HG03108 (cell line): ENCODE measurements around the gene SH3BP4.

Experiments used
- ATAC-seq: cut with Tn5 transposase; IDR thresholded peaks from one replicate; pipeline ENCODE4 v1.9.1; 2021; ENCODE audit warnings: moderate library complexity; ENCODE audit not compliant: unreplicated experiment

SH3BP4 gene

DNA sequence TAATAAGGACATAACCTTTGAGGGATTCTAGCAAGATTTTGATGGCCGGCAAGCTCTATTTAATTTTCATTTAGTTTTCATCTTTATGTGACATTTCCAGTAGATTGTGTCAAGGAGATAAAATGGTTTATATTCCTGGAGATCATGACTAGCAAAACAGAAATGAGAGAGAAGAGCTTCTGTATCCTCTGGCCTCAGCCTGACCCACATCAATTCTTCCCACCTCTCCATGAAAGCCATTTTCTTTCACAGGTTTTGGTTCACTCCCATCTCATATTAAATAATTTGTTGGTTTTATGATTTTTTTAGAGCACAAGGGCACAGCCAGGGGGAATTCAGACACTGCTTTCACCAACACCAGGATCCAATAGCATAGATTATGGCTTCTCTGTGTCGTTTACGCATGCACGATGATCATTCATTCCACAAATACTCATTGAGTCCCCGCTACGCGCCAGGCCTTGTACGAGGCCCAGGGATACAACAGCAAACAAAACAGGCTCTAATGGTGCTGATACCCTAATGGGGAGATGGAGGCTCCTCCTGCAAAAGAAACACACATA, 85.9 kb downstream of the SH3BP4 start:
- ATAC-seq, result no peak

DNA sequence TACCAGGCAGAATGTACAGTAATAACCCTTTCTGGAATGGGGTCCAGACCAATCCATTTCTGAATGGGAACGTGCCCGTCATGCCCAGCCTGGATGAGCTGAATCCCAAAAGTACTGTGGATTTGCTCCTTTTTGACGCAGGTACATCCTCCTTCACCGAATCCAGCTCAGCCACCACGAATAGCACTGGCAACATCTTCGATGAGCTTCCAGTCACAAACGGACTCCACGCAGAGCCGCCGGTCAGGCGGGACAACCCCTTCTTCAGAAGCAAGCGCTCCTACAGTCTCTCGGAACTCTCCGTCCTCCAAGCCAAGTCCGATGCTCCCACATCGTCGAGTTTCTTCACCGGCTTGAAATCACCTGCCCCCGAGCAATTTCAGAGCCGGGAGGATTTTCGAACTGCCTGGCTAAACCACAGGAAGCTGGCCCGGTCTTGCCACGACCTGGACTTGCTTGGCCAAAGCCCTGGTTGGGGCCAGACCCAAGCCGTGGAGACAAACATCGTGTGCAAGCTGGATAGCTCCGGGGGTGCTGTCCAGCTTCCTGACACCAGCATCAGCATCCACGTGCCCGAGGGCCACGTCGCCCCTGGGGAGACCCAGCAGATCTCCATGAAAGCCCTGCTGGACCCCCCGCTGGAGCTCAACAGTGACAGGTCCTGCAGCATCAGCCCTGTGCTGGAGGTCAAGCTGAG, 89.6 kb downstream of the SH3BP4 start:
- ATAC-seq, result no peak

DNA sequence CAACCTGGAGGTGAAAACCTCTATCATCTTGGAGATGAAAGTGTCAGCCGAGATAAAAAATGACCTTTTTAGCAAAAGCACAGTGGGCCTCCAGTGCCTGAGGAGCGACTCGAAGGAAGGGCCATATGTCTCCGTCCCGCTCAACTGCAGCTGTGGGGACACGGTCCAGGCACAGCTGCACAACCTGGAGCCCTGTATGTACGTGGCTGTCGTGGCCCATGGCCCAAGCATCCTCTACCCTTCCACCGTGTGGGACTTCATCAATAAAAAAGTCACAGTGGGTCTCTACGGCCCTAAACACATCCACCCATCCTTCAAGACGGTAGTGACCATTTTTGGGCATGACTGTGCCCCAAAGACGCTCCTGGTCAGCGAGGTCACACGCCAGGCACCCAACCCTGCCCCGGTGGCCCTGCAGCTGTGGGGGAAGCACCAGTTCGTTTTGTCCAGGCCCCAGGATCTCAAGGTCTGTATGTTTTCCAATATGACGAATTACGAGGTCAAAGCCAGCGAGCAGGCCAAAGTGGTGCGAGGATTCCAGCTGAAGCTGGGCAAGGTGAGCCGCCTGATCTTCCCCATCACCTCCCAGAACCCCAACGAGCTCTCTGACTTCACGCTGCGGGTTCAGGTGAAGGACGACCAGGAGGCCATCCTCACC, 90.2 kb downstream of the SH3BP4 start:
- ATAC-seq, result no peak

DNA sequence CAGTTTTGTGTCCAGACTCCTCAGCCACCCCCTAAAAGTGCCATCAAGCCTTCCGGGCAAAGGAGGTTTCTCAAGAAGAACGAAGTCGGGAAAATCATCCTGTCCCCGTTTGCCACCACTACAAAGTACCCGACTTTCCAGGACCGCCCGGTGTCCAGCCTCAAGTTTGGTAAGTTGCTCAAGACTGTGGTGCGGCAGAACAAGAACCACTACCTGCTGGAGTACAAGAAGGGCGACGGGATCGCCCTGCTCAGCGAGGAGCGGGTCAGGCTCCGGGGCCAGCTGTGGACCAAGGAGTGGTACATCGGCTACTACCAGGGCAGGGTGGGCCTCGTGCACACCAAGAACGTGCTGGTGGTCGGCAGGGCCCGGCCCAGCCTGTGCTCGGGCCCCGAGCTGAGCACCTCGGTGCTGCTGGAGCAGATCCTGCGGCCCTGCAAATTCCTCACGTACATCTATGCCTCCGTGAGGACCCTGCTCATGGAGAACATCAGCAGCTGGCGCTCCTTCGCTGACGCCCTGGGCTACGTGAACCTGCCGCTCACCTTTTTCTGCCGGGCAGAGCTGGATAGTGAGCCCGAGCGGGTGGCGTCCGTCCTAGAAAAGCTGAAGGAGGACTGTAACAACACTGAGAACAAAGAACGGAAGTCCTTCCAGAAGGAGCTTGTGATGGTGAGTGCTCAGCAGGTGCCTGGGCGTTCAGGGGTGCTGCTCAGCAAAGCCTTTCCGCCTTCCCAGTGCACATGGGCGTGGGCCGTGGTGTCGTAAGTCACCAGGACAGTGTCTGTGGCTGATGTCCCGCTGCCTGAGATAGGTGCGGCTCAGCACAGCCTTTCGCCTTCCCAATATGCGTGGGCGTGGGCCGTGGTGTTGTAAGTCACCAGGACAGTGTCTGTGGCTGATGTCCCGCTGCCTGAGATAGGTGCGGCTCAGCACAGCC, 91.0 kb downstream of the SH3BP4 start:
- ATAC-seq, result no peak

DNA sequence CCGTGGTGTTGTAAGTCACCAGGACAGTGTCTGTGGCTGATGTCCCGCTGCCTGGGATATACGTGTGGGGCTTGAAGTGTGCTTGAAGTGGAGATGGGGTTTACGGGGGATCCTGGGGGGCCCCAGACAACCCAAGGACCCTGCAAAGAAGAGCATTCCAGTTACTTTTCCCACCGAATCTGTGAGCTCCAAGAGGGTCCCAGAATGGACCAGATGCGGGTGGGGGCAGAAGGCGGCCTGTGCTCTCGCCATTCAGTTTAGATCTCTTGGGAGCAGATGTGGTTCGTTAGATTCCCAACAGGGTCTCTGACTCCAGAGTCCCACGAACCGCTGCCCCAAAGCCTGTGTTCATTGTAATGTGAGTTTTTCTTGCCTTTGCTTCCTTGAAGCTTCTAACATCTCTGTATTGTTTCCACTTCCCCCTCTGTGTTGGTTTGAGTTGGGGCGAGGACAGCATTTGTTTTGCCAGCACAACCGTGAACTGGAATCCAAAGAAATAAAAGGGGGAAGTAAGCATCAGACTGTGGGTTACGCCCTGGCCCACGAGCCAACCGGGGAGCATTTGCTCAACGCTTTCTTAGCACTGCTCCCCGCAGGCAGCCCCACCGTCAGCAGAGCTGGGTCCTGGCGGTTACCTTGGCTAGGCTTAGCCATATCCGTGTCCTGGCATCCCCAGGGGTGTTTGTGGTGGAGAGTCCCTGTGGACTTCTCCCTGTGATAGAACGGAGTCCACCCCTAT, 92.1 kb downstream of the SH3BP4 start:
- no peak for ATAC-seq

DNA sequence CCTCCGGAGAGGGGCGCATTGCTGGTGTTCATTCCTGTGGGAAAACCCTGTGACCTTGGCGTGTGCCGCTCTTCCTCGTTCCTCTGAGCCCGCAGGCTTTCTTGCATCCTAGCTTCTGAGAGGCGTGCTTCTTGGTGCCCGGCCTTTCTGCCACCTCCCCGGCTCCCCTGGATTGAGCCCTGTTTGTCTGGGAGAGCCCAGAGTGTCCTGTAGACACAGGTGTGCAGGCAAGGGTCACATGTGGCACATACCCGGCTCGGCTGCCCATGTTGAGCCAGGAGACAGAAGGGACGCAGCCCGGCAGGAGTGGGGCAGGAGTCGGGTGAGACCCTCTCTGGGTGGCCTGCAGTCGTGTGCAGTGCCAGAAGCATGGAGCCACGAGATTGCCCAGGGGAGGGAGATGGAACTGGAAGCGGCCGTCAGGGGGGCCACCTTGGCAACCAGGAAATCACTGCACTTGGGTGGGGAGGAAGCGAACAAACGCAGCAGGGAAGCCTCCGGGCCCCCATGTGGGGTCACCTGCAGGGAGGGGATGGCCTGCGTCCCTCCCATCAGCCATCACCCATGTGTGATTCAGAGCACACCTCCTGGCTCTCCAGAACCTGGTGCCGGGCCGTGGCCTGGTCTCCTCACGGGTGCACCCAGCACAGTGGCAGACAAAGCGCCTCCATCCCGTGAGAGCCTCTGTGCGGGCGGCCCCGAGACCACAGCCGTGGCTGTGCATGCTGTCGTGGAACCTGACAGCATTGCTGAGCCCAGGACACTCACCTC, 92.9 kb downstream of the SH3BP4 start:
- no peak for ATAC-seq

- ATAC-seq, result peak; percentile 79
These were observed 93.6 kb downstream of the SH3BP4 start for GRCh38 chr2:235045336-235045972.

GRCh38 chr2:235045973-235046343, 94.1 kb downstream of the SH3BP4 start:
- ATAC-seq, result no peak

DNA sequence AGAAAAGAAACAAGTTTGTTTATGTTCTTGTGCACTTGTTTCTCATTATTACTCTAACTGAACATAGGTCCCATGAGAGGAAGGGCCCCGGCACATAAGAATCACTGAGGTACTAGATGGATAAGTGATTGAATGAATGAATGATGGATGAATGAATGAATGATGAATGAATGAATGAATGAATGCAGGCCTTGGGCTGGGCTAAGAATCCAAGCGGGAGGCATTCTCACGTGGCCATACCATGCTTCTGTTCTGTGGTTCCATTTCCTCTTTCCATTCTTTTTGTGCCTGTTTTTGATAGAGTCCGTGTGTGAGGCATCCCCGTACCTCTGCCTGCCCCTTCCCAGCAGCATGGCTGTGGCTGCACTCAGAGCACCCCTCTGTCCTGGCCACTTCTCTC, 94.8 kb downstream of the SH3BP4 start:
- no peak for ATAC-seq

GRCh38 chr2:235047171-235048160, 95.6 kb downstream of the SH3BP4 start:
- ATAC-seq, result no peak

DNA sequence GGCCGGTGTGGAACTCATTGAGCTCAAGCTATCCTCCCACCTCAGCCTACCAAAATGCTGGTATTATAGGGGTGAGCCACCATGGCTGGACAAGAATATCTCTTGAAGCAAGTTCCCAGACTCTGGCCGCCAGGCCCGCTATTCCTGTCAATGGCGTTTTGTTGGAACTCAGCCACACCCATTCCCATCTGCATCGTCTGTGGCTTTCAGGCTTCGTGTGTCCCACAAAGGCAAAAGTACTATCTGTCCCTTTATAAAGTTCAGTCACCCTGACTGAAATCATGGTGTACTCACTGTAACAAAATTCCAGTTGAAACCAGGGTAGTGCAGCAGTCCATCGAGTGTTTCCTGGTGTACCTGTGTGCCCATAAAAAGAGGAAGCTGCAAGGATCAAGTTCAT, 96.7 kb downstream of the SH3BP4 start:
- ATAC-seq, result no peak

DNA sequence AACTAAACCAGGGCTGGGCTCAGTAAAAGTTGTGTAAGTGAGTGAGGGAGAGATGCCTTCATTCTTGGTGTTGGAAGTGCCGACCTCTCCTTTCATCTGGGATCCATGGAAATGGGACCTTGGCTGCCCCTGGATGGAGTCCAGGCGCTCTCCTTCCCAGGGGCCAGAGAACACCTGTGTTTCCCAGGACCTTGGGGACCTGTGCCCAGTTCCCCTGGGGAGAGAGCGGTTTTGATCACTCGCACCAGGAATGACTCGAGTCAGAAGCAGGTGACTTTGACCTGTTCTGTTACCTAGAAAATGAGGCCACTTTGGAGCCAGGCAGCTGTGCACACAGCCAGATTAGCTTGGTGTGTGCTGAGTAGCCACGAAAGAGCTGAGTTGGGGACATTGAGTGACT, 97.3 kb downstream of the SH3BP4 start:
- ATAC-seq, result no peak

GRCh38 chr2:235049719-235050118, 97.9 kb downstream of the SH3BP4 start:
- no peak for ATAC-seq

DNA sequence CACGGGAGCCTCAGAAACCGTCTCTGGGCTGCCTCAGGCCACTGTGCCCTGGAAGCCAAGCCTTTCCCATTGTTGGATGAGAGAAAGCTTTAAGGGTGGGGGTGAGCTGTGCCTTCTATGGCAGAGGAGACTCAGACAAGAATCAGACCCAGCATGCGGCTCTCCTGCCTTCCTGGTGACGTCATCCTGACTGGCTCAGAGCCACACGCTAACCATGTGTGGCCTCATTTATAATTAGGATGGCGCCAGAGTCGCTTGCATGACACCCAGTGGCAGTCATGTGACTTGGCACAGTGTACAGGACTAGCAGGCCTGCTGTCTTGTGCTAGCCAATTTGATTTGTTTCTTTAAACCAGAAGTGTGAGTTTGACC, 99.1 kb downstream of the SH3BP4 start:
- ATAC-seq, result no peak

GRCh38 chr2:235051436-235052260, 99.8 kb downstream of the SH3BP4 start:
- no peak for ATAC-seq

- ATAC-seq, result no peak
These were observed 100.9 kb downstream of the SH3BP4 start for GRCh38 chr2:235052514-235053354.

DNA sequence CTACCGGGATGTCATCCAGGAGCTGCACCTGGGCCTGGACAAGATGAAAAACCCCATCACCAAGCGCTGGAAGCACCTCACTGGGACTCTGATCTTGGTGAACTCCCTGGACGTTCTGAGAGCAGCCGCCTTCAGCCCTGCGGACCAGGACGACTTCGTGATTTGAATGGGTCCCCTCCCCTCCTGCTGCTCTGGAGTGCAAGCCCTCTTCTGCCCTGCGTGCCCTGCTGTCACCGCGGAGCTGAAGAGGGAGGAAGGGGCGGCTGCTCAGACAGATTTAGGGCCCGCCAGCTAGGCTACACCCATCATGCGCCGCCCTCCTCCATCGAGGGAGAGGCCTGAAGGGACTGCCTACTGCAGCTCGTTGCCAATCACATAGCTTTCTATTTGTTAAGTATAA, 101.8 kb downstream of the SH3BP4 start:
- no peak for ATAC-seq
